CD4-positive, alpha-beta T cell treated with Interferon alpha-2 for 1 hour (primary cell): ENCODE data around the gene RPL13.

Experiments
- DNase-seq, 2 donors: peaks; one replicate each; pipeline ENCODE4 v3.0.0-alpha.2; 2020 to 2022

Gene RPL13

GRCh38 chr16:89560378-89561141 is at the start of gene RPL13:
RPL13 (plus strand) TSS chr16:89560682; CDS start chr16:89560960, 278 bp downstream.
- DNase-seq = peak; percentile 93 to 95

GRCh38 chr16:89511374-89511773 is 49.1 kb upstream of the RPL13 start:
- no peak for DNase-seq

GRCh38 chr16:89512453-89512852 is 48.0 kb upstream of the RPL13 start:
- no peak for DNase-seq

- DNase-seq = no peak
Measured at GRCh38 chr16:89517128-89517527, 43.4 kb upstream of the RPL13 start.

- DNase-seq = no peak
Measured at GRCh38 chr16:89519881-89520280, 40.6 kb upstream of the RPL13 start.

GRCh38 chr16:89522287-89522686 is 38.2 kb upstream of the RPL13 start:
- no peak for DNase-seq

DNA sequence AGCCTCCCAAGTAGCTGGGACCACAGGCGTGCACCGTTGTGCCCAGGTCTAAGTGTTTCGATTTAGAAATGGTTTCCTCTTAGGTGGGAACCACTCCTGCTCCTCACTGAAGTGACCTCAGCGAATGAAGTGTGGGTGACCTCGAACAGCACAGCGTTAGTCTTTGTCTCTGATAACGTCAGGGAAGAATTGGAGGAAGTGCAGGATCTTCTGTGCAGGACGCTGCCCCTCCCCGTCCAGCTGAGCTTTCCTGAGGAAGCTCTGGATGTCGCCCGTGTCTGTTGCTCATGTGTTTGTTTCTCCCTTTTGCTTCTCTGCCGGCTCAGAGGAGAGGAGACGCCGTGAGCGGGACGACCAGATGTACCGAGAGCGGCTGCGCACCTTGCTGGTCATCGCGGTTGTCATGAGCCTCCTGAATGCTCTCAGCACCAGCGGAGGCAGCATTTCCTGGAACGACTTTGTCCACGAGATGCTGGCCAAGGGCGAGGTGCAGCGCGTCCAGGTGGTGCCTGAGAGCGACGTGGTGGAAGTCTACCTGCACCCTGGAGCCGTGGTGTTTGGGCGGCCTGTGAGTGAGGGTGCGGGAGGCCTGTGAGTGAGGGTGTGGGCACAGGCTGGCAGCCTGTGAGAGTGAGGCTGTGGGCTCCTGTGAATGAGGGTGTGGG is 36.7 kb upstream of the RPL13 start:
- DNase-seq = no peak

GRCh38 chr16:89525146-89525913 is 35.2 kb upstream of the RPL13 start:
- DNase-seq = no peak

DNA sequence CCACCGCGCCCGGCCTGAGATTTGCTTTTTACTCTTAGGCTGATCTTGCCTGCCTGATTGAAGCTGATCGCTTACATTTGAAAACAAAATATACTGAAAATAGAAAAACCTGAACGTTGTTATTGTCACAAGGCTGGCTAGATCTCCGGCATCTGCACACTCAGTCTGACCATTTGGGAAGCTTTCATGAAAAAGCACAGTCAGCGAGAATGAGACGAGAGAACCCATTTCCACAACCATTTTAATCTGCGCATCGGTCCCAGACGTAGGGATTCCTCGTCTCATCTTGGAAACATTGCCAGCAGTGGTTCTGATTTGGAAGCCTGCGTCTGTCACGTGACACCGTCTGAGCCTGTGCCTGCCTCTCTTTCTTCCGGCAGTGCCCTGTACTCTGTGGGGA is 31.4 kb upstream of the RPL13 start:
- no peak for DNase-seq

GRCh38 chr16:89530401-89531381 is 29.8 kb upstream of the RPL13 start:
- no peak for DNase-seq

GRCh38 chr16:89531821-89532526 is 28.5 kb upstream of the RPL13 start:
- DNase-seq = no peak

DNA sequence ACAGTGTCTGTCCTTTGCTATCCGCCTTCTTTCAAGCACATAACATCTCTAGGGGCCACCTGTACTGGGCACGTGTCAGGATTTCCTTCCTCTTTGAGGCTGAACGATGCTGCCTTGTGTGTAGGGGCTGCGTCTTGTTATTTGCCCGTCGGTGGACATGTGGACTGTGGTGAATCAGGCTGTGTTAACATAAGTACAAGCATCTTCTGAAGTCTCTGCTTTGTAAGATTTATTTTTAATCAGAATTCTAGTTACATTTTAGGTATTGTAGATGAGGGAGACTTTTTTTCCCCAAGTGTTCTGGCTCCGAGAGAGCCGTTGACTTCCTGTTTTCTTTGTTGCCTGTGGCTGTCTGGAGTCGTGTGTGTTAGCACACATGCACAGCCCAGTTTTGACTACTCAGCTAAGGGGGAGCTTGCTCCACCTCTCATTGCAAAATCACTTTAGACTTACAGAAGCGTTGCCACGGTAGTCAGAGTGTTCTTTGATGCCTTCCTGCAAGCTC is 26.2 kb upstream of the RPL13 start:
- peak; percentile 49 to 66 for DNase-seq

DNA sequence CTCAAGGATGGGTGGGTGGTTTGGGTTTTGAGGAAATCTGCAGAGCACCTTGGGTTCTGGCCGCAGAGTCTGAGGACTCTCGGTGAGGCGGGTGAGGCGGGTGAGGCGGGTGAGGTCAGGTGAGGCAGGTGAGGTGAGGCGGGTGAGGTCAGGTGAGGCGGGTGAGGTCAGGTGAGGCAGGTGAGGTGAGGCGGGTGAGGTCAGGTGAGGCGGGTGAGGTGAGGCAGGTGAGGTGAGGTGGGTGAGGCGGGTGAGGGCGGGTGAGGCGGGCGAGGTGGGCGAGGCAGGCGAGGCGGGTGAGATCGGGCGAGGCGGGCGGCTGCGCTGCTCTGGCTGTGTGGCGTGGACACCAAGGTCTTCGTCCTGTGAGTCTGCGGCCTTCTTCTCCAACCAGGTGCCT is 24.1 kb upstream of the RPL13 start:
- no peak for DNase-seq

DNA sequence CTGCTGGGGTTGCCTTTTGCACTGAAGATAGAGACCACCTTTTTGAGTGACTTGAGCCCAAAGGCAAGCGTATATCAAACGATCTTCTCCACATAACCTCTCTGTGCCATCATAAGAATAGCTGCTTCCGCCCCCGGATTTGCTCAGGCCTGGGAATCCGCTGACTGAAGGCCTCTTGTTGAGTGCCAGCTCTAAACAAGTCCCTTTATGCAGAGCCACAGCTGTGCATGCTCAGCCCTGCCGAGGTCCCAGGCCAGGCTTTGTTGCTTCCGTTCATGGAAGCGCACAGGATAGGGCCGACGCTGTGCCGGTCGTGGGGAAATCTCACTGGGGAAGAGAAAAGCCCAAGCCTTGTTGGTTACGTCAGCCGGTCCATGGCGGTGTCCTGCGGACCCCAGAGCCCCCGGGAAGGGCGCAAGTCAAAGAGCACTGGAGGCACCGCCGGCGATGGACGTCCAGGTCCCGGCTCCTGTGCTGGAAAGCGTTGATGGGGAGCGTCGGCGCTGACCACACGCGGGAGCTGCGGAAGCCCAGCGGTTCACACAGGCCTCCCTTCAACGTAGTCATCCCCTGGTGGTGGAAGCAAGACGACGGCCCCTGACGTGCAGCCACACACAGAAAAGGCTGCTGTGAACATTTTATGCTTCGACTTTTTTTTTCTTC is 23.5 kb upstream of the RPL13 start:
- DNase-seq = no peak

DNA sequence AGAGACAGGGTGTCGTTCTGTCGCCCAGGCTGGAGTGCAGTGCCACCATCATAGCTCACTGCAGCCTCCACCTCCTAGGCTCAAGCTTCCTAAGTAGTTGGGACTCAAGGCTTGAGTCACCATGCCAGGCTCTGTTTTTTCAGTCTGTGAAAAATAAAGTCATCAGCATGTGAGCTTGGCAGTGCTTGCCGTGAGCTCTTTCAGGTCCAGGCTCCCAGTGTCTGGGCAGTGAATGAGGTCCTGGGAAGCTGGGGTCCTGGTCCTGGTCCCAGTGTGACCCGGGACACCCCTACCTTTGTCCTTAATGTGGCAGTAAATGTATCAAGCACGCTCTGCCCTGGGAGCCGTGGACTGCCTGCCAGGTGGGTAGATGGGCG is 22.9 kb upstream of the RPL13 start:
- DNase-seq = no peak

- no peak for DNase-seq
Measured at GRCh38 chr16:89538286-89538685, 22.2 kb upstream of the RPL13 start.

- DNase-seq = no peak
Measured at GRCh38 chr16:89540557-89540956, 19.9 kb upstream of the RPL13 start.

DNA sequence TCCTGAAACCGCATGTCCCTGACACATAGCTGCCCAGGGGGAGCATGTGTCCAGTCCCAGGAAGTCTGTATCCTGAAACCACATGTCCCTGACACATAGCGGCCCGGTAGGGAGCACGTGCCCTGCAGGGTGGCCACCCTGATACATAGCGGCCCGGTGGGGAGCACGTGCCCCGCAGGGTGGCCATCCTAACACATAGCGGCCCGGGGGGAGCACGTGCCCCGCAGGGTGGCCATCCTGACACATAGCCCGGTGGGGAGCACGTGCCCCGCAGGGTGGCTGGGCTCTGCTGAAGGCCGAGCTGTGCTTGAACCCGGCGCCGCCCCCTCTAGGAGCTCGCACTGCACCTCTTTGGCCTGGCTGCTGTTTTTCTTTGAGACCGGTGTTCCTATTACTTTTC is 18.7 kb upstream of the RPL13 start:
- no peak for DNase-seq

DNA sequence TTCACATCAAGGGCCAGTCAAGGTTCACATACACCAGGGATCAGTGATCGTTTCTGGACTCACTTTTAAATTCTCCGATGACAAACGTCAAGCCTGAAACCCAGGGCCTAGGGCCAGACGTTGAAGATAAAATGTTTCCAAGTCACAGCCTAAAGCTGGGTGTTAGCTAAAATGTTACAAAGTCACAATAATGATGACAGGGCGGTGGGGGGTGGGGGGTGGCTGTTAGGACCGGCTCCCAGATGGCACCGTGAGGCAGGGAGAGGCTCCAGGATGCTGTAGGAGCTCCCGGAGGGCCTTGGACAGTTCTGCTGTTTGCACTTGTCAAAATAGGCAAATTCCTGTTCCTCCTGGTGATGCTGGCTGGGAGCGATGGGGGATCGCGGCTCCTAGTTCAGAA is 16.4 kb upstream of the RPL13 start:
- no peak for DNase-seq

GRCh38 chr16:89544713-89545043 is 15.8 kb upstream of the RPL13 start:
- no peak for DNase-seq
